NCI-H2171 (cell line): ENCODE measurements around the gene RPS6KA4.

ENCODE experiments used
- DNase-seq: peaks from one replicate; lab custom pipeline; 2025; lab: John Stamatoyannopoulos, UW

The RPS6KA4 gene

GRCh38 chr11:64327375-64327774 lies 31.6 kb upstream of the RPS6KA4 start:
- DNase-seq: no peak

GRCh38 chr11:64327993-64328392 lies 31.0 kb upstream of the RPS6KA4 start:
- no peak for DNase-seq

- no peak for DNase-seq
Measured at GRCh38 chr11:64330888-64331287, 28.1 kb upstream of the RPS6KA4 start.

GRCh38 chr11:64331569-64332371 lies 27.2 kb upstream of the RPS6KA4 start:
- DNase-seq: no peak

- no peak for DNase-seq
Measured at GRCh38 chr11:64333556-64333955, 25.4 kb upstream of the RPS6KA4 start.

GRCh38 chr11:64334764-64335735 lies 23.9 kb upstream of the RPS6KA4 start:
- DNase-seq: peak; percentile 97

- DNase-seq: no peak
Measured at GRCh38 chr11:64337538-64338249, 21.3 kb upstream of the RPS6KA4 start.

- peak; percentile 78 for DNase-seq
Measured at GRCh38 chr11:64338716-64339115, 20.2 kb upstream of the RPS6KA4 start.

GRCh38 chr11:64339286-64339685 lies 19.7 kb upstream of the RPS6KA4 start:
- DNase-seq: no peak

GRCh38 chr11:64339754-64340408 lies 19.1 kb upstream of the RPS6KA4 start, which contains the start of gene CCDC88B:
CCDC88B (plus strand) TSS chr11:64340204; CDS start chr11:64340267, 63 bp downstream.
- DNase-seq: no peak

GRCh38 chr11:64340671-64341335 lies 18.2 kb upstream of the RPS6KA4 start:
- no peak for DNase-seq

- no peak for DNase-seq
Measured at GRCh38 chr11:64341429-64341828, 17.5 kb upstream of the RPS6KA4 start.

GRCh38 chr11:64341851-64342791 lies 16.8 kb upstream of the RPS6KA4 start:
- peak; percentile 89 for DNase-seq

- no peak for DNase-seq
Measured at GRCh38 chr11:64342869-64343745, 15.9 kb upstream of the RPS6KA4 start.

GRCh38 chr11:64343767-64344559 lies 15.0 kb upstream of the RPS6KA4 start:
- DNase-seq: no peak

- DNase-seq: no peak
Measured at GRCh38 chr11:64344787-64345186, 14.2 kb upstream of the RPS6KA4 start.

GRCh38 chr11:64347193-64347867 lies 11.6 kb upstream of the RPS6KA4 start:
- no peak for DNase-seq
